Measurements from ENCODE around the gene TRPC6.
"Not testable (repeated sequence)": the region's sequence is repeated elsewhere in the genome, so short reads cannot be mapped to it uniquely, and the experiment has no call there.

TRPC6 gene

GRCh38 chr11:101444851-101445250, 139.0 kb downstream of the TRPC6 start:
- POLR2A ChIA-PET: no interaction called here
- CTCF ChIA-PET: no interaction called here
- TF ChIP-seq CTCF (IDR thresholded peaks at IDR 0.05; ENCODE audit: control extremely low read depth, extremely low read depth, low read depth, missing control alignments): no peak
- no peak for DNase-seq (ENCODE audit: extremely low spot score)

DNA sequence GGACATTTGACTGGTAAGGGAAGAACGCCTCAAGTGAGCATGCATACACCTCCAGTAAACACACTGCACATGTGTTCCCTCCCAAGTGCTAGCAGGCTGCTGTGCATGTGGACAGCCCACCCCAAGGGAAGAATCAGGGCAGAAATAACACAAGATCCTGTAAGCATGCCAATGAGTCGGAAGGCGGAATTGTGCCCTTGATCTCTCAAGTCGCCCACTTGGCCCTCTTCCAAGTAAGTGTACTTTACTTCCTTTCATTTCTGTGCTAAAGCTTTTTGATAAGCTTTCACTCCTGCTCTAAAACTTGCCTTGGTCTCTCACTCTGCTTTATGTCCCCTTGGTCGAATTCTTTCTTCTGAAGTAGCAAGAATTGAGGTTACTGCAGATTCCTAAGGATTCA, 139.6 kb downstream of the TRPC6 start:
- TF ChIP-seq CTCF (IDR thresholded peaks at IDR 0.05; ENCODE audit: control extremely low read depth, extremely low read depth, low read depth, missing control alignments): no peak
- no peak for DNase-seq (ENCODE audit: extremely low spot score)
- ChIA-PET CTCF (no interaction called here), POLR2A (no interaction called here)

GRCh38 chr11:101442936-101443521, 140.8 kb downstream of the TRPC6 start:
- POLR2A ChIA-PET: no interaction called here
- TF ChIP-seq CTCF (IDR thresholded peaks at IDR 0.05; ENCODE audit: control extremely low read depth, extremely low read depth, low read depth, missing control alignments): no peak
- DNase-seq (ENCODE audit: extremely low spot score): no peak
- CTCF ChIA-PET: no interaction called here

- ChIA-PET CTCF (interaction anchor here (1.3 to 1.8 kb wide), 2 partner anchors 11 to 13 kb away, joined by 3 to 6 read pairs; no protein-coding TSS in a partner anchor), POLR2A (no interaction called here)
- no peak for DNase-seq (ENCODE audit: extremely low spot score)
- no peak for TF ChIP-seq CTCF (IDR thresholded peaks at IDR 0.05; ENCODE audit: control extremely low read depth, extremely low read depth, low read depth, missing control alignments)
Observed at GRCh38 chr11:101442171-101442570, 141.6 kb downstream of the TRPC6 start.

DNA sequence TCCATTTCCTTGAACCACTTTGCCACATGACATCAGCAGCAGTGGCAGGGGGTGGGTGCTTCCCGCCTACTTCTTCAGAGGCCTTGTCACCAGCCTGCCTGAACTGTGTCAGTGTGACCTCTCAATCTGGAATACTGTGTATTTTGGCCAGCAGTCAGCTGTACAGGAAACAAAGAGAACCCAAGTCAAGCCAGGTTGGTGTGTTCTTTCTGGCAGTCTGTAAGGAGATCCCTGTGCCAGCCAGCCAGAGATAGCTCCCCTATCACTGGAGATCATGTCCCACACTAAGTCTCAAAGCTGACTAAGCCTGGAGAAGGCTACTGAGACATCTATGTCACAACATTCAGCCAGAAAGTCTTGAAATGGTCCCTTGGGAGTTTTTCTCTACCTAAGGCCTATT, 142.1 kb downstream of the TRPC6 start:
- no peak for DNase-seq (ENCODE audit: extremely low spot score)
- TF ChIP-seq CTCF (IDR thresholded peaks at IDR 0.05; ENCODE audit: control extremely low read depth, extremely low read depth, low read depth, missing control alignments): no peak
- CTCF ChIA-PET: interaction anchor here (1.3 to 1.8 kb wide), 2 partner anchors 11 to 13 kb away, joined by 3 to 6 read pairs; no protein-coding TSS in a partner anchor
- POLR2A ChIA-PET: no interaction called here

DNA sequence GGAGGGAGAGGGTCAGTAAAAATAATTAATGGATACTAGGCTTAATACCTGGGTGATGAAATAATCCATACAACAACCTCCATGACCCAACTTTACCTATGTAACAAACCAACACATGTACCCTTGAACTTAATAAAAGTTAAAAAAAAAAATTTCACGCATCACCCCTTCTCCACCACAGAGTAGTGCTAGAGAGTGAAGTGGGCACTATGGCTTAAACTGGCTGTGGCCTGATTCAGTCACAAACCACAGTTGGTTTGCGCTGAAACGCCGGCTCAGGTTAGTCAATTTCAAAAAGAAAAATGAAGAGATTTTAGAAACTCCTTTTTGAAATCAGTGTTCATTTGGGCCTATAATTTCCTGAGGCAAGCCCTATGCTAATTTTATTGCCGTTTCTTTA, 144.3 kb downstream of the TRPC6 start:
- DNase-seq (ENCODE audit: extremely low spot score): no peak
- no peak for TF ChIP-seq CTCF (IDR thresholded peaks at IDR 0.05; ENCODE audit: control extremely low read depth, extremely low read depth, low read depth, missing control alignments)
- POLR2A ChIA-PET: no interaction called here
- CTCF ChIA-PET: no interaction called here

DNA sequence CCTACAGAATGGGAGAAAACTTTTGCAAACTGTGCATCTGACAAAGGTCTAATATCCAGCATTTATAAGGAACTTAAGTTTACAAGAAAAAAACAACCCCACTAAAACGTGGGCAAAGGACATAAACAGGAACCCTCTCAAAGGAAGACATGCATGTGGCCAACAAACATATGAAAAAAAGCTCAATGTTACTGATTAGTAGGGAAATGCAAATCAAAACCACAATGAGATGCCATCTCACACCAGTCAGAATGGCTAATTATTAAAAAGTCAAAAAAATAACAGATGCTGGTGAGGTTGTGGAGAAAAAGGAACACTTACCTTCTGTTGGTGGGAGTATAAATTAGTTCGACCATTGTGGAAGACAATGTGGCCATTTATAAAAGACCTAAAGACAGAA, 145.1 kb downstream of the TRPC6 start:
- DNase-seq (ENCODE audit: extremely low spot score); POLR2A ChIA-PET: not testable (repeated sequence)
- CTCF ChIA-PET: interaction anchor here (1.5 kb wide), 1 partner anchor 17 kb away, joined by 3 read pairs; no protein-coding TSS in a partner anchor
